ENCODE results near the gene MAGOH. TPM values are rescaled to one million over a fixed set of nuclear protein-coding genes. Genes with fewer than 3 reads are reported as not detected.
"Not testable (repeated sequence)": the region's sequence is repeated elsewhere in the genome, so short reads cannot be mapped to it uniquely, and the experiment has no call there.

Gene MAGOH
- total RNA-seq, 1 experiment from 2014 or later: 60.0 TPM

DNA sequence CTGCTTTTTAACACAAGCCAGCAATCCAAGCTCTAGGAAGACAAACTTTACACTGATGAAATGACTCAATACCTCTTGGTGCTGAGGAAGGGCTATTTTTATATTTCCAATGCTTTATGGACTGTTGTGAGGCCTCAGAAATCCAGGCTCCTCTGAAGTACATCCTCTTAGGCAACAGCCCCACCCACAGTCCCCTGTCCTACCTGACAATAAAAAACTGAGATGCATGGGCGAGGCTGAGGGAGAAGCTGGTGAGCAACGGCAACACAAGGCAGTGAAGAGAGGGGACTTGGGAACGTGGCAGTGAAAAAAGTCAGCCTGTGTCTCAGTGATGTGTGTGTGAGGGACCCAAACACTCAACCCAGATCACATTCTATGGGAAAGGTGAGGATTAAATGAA lies 51.8 kb downstream of the MAGOH start:
- no peak for DNase-seq (ENCODE audit: low read depth)

DNA sequence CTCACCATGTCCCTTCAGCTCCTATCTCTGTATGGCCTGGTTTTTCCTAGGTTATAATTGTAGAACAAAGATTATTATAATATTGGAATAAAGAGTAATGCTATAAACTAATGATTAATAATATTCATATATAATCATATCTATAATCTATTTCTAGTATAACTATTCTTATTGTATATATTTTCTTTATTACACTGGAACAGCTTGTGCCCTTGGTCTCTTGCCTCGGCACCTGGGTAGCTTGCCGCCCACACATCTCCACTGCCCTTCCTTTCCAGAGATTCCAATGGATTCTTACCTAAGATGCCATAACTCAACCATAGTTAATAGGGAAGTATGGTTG lies 52.4 kb downstream of the MAGOH start:
- DNase-seq (ENCODE audit: low read depth): not testable (repeated sequence)

DNA sequence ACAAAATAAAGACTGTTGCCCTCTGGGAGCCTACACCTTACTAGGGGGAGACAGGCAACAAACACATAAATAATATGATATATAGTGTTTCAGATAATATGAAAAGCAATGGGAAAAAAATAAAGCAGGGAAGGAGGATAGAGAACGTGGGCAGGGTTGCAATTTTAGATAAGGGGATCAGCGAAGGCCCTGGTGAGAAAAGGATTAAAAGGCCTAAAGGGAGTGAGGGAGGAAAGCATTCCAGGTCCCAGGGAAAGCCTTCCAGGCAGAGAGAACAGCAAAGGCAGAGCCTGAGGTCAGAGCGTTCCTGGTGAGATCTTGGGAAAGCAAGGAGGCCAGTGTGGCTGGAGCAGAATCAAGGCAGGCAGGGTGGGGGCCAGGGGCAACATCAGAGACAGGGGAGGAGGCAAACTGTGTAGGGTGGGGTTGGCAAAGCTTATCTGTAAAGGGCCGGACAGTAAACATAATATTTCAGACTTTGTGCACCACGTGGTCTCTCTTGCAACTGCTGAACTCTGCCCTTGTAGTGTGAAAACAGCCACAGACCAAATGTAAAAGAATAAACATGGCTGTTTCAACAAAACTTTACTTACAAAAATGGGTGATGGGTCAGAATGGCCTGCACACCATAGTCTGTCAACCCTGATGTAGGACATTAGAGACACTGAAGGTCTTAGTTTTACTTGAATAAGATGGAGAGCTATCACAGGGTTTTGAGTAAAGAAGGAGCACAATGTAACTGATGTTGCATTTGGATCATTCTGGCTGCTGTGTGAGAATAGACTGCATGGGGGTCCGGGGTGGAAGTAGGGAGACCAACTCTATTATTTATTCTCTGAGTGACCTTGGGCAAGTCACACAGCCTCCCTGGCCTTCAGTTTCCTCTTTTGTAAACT lies 55.0 kb downstream of the MAGOH start:
- DNase-seq (ENCODE audit: low read depth): no peak

DNA sequence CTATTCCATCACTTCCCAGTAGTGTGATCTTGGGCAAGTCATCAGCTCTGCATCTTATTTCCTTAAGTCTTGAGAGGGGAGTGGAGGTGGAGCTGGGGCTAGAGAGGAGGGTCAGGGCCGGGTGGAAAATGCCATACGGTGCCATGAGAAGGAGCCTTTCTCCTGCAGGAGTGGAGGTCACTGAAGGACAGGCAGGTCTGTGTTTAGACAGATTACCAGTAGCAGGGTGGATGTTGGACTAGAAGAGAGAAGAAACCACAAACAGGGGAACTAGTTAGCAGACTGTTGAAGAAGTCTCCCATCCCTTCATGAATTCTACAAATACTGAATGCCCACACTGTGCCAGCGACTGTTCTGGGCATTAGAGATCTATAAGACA lies 55.6 kb downstream of the MAGOH start:
- no peak for DNase-seq (ENCODE audit: low read depth)

DNA sequence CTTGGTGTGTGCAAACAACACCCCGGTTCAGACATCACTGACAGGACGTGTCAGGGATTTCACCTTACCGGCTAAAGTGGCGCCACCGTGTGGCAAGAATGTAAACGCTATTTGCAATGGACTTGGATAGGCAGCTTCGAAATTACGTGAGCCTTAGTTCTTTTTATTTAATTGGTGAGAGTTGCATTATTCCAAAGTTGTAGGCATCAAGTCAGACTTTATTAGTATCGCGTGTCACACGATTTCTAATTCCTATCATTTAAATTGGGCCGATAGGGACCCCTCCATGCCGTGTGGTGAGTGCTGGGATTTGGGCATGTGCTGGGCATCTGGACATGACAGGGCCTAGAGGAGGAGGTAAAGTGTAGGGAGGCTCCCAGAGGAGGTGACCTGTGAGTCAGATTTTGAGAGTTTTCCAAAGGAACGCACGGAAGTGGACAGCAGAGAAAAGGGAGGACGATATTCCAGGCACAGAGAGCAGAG lies 56.2 kb downstream of the MAGOH start:
- DNase-seq (ENCODE audit: low read depth): peak; percentile 81

DNA sequence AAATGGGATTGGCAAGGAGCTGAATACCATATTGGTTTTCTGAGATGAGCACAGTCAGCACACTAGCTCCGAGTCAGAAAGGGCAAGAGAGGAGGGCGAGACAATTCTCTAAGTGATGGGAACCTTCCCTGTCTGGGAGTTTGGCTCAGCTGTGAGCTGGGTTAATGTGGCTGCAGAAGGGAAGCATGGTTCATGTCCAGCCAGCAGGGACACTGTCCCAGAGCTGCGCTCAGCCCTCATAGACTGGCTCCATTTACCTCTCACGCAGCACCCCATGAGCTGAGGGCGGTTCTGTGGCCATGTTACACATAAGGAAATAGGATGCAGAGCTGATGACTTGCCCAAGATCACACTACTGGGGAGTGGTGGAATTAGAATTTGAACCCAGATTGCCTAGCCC lies 57.4 kb downstream of the MAGOH start:
- no peak for DNase-seq (ENCODE audit: low read depth)

DNA sequence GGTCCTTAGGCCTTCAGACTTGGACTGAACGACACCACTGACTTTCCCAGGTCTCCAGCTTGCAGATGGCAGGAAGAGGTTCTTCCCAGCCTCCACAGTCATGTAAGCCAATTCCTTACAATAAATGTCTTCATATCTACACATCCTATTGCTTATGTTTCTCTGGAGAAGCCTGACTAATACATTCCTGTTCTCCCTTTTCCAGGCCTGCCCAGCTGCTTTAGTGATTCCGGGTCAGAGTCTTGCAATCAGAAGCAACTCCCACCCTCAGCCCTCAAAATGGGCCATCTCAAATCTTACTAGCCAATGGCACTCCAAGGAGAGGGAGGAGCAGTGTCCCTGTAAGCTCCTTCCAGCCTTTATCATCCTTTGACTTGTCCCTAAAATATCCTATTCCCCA lies 58.1 kb downstream of the MAGOH start:
- no peak for DNase-seq (ENCODE audit: low read depth)

Other genes with a start within 250 kb of the MAGOH start
- not detected in 2 replicates for gene PODN, start 176.3 kb downstream of the MAGOH start, total RNA-seq (2014; rRNA removed; shearing (Covaris generic))
- not detected in 2 replicates for gene SLC1A7, start 95.9 kb downstream of the MAGOH start, total RNA-seq (2014; rRNA removed; shearing (Covaris generic))
- gene CPT2, start 41.7 kb downstream of the MAGOH start, total RNA-seq (2014; rRNA removed; shearing (Covaris generic)): 13.7 and 18.3 TPM in 2 replicates
- 73.9 and 83.4 TPM in 2 replicates for gene CZIB, start 17.9 kb downstream of the MAGOH start, total RNA-seq (2014; rRNA removed; shearing (Covaris generic))
- 26.9 and 28.1 TPM in 2 replicates for gene LRP8, start 89.6 kb upstream of the MAGOH start, total RNA-seq (2014; rRNA removed; shearing (Covaris generic))
- not detected in 2 replicates for gene DMRTB1, start 220.9 kb upstream of the MAGOH start, total RNA-seq (2014; rRNA removed; shearing (Covaris generic))